Activated CD4-positive, CD25-positive, alpha-beta regulatory T cell treated with anti-CD3 and anti-CD28 coated beads, Interleukin-2, amount 50 U/mL, for 24 hours (primary cell): ENCODE data around the gene MED20.
"Not testable (repeated sequence)": the region's sequence is repeated elsewhere in the genome, so short reads cannot be mapped to it uniquely, and the experiment has no call there.

Source experiments
- ATAC-seq, 2 donors: fragments of 150-1000 bp; cut with Tn5 transposase; one replicate each; pipeline ENCODE4 v1.10.0; 2021; ENCODE audit warnings: mild to moderate bottlenecking in 1 of 2, moderate library complexity in 1 of 2

MED20 gene, protein sequence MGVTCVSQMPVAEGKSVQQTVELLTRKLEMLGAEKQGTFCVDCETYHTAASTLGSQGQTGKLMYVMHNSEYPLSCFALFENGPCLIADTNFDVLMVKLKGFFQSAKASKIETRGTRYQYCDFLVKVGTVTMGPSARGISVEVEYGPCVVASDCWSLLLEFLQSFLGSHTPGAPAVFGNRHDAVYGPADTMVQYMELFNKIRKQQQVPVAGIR

DNA sequence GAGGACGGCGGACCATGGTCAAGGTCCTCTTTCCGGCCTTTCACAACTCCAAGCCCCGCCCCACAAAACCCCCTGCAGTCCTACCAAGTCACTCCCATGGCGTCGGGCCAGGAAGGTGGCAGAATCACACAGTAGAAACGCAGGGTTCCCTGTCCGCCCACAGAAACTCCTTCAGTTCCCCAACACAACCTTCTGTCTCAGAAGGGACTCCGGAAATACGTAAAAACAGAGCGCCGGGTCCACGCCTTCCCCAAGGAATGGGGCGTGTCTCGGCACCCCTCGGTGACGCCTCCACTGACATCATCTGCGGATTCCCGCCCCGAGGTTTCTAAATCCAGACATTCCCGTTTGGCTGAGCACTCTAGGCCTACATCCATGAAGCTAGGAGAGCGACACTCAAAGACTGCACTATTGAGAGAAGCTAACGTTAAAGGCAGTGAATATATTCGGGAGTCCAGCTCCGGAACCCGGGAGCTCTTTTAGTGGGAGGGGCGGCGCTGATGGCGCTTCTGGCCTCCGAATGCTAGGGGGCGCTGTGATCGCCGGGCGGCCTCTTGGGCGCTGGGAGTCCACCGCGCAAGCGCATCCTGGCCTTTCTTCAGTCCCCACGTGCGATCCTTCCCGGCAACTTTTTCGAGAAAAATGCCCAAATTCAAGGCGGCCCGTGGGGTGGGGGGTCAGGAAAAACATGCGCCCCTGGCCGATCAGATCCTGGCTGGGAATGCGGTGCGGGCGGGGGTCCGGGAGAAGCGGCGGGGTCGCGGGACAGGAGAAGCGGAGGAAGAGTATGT lies at the start of gene MED20, which contains the start of gene BYSL:
Gene MED20 (minus strand): TSS at position 219 of the 791 bp plus-strand sequence. CDS start 121 bp downstream, at position 98.
Gene BYSL (plus strand): TSS at position 579 of the 791 bp plus-strand sequence. CDS start 64 bp downstream, at position 643.
- ATAC-seq: peak; percentile 86 to 88

DNA sequence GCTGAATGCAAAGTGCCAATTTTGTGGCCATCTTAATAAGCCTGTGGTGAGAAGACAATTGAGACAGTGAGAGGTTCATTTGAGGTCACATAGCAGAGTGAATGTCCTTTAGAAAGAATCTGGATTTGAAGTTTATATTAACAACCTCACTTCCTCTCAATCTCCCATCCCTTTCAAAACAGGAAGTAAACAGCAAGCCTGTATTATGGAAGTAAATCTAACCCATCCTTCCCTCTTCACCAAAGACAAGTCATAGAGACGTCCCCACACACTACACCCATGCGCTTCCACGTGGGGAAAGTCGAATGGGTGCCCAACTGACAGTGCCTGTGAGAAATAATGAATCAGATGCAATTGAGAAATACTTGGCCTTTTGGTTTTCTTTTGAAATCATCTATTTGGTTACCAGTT lies 49.5 kb upstream of the MED20 start:
- peak; percentile 87 to 91 for ATAC-seq

DNA sequence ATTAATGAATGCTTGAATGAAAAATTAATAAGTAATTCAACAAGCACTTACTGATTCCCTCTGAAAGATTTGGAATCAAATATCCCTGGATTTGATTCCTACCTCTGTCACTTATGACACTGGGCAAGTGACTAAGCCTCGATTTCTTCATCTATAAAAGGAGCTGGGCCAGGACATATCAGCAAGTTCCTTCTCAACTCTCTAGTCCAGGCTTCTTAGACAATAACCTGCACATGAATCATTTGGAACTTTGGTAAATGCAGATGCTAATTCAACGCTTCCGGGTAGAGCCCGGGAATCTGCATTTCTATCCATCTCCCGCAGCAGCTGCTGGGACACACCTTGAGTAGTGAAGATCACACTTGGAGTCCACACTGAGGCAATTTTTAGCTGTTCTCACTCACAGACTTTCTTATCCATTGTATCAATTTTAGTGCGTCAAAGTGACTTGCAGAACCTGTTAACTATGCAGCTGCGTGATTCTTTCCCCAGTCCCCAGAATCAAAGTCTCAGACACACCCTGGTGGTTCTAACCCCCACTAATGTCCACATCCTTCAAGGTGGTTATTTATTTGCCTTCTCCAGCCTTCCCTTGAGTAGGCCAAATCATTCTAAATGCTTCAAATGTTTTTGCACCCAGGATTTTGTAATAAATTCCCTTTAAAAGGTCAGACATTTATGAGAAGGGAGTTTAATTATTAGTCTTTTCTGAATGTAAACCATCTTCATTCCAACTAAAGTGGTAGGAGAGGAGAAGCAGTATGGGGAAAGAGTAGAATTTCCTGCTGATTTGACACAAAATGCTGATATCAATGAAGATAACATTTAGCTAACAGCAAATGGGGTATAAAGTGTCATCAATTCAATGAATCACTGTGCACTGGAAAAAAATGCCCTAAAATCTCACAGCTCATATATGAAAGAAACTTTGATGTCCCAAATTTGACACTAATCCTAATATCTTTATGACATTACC lies 46.7 kb upstream of the MED20 start:
- ATAC-seq: no peak

DNA sequence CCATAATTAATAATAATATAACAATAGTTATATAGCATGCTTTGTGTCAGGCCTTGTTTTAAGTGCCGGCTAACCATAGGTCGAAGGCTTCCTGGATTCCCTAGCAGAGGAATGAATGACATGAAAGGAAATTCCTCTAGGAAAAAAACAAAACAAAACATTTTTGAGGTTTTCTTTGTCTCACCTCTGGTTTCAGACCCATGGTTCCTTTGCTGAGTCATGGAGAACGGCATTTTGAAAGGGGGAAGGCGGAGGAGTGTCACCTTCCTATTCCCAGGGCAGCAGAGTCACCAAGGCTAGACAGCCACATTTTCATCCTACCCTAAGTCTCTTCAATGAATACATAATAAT lies 46.0 kb upstream of the MED20 start:
- ATAC-seq: no peak

DNA sequence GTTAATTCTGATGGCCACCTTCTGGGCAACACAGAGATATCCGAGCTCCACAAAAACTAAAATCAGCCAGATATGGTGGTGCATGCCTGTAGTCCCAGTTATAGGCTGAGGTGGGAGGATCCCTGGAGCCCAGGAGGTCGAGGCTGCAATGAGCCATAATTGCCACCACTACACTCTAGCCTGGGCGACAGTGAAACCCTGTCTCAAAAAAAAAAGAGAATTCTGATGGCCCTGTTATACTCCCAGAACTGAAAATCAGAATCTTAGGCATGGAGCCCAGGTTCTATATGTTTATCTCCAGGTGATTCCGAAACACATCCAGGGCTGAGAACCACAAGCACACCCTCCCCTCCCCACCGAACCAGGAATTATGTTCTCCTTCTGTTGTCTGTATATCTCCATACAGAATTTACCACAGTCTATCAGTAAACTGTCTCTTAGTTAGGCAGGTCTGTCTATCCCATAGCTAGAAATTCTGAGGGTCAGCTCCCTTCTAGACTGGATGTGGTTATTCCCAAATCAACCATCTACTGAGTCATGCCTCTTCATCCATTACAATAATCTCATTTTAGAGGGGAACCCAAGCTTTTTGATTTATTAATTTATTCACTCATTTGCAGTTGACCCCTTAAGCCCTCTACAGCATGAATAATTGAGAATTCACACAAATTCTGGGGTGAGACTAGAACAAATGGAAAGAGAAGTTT lies 45.4 kb upstream of the MED20 start:
- no peak for ATAC-seq

DNA sequence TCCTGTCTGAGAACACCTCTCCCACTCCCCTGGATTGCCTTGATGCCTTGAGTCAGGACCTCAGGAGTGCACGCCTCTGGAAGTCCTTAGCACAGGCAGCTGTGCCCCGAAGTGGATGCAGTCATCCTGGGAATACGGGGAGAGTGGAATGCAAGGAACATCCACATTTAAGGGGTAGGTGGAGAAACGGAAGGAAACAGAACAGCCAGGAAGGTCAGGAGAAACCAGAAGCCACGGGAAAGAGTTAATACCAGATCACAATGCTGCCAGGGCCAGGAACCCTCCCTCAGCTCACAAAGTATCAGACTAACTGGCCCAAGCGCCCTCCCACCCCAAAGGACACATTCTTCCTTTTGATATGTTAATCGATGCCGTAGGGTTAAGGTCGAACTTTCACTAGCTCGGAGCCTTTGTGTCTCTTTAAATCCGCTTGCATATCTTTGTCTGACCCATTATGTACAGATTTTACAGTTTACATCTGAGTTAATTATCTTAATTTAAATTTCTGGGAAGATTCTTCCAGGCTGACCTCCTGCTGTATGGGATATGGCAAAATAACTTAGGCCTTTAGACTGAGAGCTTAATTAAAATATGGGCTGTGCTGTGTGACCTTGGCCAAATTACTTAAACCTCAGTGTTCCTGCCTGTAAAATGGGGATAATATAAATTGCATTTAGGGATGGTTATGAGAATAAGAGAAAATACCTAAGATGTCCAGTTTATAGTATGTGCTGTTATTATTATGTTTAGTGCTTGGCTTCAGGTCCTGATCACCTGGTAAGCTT lies 44.7 kb upstream of the MED20 start:
- no peak for ATAC-seq

DNA sequence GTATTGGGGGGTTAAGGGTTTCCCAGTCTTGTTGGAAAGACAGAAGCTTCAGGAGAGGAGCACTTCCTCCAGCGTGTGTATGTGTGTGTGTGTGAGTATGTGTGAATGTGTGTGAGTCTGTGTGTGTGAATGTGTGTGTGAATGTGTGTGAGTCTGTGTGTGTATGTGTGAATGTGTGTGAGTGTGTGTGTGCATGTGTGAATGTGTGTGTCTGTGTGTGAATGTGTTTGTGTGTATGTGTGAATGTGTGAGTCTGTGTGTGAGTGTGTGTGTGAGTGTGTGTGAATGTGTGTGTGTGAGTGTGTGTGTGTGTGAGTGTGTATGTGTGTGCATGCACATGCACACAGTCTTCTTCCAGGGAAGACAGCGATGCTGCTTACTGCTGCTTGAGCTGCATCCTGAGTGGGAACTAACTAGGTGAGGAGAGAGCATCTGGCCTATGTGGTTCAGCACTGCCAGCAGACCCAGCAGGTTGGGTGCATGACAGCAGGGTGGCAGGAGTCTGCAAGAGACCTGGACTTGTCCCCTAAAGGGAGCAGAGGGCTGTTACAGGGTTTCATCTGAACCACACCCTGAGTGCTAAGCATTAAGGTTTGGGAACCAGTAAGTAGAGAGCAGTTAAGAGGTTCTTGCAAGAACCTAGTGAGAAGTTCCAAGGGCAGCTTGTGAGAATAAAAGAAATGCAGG lies 43.4 kb upstream of the MED20 start:
- no peak for ATAC-seq

DNA sequence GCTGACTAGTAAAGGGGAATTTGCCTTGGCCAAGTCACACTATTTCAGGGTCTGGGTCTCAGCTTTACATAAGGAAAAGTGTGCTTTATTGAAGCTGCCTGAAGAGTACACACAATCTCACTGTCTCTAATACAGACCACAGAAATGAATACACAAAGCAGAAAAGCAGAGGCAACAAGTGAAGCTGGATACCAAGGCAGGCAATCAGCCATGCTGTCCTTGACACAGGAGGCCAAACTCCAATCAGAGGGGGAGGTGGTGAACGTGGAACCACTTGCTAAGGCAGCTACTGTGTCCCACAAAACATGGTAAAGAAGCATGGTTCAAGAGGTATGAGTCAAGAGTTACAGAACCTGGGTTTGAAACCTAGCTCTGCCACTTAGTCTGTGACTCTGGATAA lies 42.4 kb upstream of the MED20 start:
- no peak for ATAC-seq

DNA sequence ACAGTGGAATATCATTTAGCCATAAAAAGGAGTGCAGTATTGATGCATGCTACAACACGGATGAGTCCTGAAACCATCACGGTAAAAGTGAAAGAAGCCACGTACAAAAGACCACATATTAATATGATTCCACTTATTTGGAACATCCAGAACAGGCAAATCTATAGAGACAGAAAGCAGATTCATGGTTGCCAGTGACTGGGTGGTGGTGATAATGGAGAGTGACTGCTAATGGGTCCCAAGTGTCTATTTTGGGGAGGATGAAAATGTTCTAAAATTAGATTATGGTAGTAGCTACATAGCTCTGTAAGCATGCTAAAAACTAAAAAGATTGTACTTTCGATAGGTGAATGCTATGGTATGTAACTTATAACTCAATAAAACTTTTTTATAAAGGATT lies 39.1 kb upstream of the MED20 start:
- no peak for ATAC-seq

DNA sequence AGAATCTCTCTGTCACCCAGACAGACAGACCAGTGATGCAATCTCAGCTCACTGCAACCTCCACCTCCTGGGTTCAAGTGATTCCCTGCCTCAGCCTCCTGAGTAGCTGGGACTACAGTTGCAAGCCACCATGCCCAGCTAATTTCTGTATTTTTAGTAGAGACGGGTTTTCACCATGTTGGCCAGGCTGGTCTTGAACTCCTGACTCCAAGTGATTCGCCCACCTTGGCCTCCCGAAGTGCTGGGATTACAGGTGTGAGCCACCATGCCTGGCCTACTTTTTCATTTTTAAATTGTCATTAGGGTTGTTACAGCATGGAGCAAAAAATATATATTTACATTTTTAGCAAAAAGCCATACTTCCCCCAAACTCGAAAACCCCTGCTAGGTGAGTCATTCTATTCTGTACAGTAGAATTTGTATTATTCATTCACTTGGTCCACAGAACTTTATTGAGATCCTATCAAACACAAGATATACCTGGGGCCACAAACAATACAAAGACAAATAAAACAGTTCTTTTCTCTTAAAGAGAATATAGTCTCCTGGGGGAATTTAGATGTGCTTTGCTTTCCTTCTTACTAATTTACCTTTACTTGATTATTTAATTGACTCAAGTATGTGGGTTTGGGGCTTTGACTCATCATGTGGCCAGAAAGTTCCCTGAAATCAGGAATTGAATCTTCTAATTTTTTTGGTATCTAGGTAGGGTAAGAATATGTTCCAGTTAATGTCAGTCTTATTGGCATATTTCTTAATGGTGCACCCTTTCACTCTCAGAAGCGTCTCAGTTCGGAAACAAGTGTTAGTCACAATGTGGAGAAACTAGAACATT lies 37.3 kb upstream of the MED20 start:
- ATAC-seq: peak; percentile 87

DNA sequence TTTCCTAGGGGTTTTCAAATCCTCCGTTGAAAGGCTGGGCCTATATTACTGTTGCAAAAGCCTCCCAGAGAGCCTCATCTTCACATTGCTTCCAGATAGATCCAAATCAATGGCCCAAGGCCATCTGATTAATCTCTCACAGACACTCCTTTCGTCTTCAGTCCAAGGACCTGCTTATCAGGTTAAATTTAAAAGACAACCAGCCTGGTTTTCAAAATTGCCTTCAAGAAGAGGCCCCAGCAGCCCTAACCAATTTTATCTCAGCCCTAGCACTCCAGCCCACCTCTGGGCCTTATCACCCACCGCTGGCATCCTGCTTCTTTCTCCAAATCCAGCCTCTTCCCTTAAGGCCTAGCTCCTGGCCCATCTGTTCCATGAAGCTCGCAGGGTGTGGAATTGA lies 36.2 kb upstream of the MED20 start:
- no peak for ATAC-seq

DNA sequence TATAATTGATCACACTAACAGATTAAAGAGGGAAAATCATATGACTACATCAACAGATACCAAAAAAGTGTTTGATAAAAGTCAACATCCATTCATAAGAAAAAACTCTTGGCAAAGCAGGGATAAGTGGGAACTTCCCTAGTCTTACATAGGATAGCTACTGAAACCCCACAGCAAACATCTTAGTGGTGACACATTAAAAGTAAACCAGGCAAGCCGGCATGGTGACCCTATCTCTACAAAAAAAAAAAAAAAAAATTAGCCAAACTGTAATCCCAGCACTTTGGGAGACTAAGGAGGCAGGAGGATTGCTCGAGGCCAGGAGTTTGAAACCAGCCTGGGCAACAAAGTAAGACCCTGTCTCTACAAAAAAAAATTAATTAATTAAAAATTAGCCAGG lies 34.5 kb upstream of the MED20 start:
- no peak for ATAC-seq

DNA sequence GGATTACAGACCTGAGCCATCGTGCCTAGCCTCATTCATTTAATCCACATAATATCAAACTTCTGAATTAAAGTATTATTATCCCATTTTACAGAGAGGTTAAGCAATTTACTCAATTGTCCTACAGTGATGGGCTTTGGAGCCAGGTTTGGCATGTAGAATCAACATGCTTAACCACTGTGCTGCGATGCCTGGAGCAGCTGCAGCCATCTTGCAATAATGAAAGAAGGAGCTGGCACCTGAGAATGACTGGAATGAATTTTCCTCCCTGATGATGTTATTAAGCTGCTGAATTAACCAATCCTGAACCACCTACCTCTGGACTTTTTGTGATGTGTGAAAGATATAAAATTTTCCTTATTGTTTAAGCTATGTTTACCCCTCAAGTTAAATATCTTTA lies 33.7 kb upstream of the MED20 start:
- ATAC-seq: no peak

DNA sequence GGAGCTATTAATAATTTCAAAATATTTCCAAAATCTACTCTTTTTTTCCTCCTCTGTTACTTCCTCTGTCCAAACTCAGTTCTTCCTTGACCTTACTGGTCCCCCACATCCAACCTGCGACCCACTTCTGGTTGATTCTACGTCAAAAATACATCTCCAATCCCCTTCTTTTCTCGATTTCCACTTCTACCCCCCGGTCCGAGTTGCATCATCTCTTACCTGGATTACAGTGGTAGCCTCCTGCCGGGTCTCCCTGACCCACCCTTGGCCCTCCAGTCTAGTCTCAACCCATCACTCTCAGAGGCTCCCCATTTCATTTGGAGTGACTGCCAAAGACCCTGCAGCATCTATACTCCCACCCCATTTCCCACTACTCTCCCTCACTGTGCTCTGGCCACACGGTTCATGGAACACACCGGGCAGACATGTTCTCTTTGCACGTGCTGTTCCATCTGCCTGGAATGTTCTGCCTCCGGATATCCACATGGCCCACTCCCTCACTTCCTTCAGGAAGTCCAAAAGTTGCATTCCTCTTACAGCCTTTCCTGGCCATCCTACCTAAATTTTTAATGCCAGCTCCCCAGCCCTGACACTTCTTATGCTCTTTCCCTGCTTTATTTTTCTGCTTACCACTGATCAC lies 26.8 kb upstream of the MED20 start:
- no peak for ATAC-seq

DNA sequence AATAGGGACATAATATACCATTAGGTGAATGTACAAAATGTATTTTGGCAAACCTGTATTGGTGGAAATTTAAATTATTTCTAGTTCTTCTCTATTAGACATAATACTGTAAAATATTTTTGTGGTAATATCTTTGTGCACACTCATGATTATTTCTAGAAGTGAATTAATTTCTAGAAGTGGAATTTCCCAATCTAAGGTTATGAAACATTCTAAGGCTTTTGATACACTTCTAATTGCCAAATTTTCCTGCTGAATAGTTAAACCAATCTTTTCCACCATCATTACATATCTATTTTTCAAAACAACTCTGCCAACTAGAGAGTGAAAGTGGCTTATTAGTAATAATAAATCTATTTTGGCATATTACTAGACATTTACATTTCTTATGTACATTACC lies 22.5 kb upstream of the MED20 start:
- ATAC-seq: no peak

DNA sequence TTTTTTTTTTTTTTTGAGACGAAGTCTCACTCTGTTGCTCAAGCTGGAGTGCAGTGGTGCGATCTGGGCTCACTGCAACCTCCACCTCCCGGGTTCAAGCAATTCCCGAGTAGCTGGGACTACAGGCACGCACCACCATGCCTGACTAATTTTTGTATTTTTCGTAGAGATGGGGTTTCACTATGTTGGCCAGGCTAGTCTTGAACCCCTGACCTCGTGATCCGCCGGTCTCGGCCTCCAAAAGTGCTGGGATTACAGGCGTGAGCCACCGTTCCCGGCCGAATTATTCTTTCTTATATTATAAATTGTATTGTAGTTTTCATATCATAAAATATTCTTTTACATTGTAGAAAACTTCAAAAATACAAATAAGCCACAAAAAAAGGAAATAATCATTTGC lies 21.9 kb upstream of the MED20 start:
- ATAC-seq: not testable (repeated sequence)

DNA sequence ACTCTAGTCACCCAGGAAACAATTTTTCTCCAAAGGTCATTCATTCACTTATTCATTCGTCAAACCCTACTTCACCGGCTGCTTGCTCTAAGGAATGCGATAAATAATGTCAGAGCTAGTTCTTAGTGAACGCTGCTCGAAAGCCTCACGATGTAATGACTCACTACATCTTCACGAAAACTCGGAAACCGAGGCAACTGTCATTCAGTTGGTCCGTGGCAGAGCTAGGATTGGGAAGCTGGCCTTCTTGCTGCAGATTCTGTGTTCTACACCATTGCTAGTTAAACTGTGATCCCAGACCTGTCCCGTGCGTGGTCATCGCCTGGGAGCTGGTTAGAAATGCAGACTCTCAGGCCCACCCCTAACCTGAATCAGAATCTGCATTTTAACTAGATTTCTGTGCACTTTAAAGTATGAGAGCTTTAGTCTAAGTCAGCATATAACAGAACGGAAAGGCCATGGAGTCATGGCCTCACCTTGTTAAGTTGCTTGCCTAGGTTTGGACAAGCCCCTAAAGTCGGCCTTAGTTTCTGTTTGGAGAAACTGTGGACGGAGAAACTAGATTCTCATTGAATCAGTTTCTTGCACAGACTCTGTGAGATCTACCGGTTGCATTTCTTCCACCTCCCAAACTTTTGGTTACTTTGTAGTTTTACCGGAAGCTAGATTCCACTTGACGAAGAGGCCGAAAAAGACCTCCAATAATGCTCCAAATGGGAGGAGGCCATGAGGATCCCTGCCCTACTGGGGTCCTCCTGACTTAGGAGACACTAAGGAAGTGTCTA lies 21.3 kb upstream of the MED20 start:
- peak; percentile 46 to 48 for ATAC-seq

DNA sequence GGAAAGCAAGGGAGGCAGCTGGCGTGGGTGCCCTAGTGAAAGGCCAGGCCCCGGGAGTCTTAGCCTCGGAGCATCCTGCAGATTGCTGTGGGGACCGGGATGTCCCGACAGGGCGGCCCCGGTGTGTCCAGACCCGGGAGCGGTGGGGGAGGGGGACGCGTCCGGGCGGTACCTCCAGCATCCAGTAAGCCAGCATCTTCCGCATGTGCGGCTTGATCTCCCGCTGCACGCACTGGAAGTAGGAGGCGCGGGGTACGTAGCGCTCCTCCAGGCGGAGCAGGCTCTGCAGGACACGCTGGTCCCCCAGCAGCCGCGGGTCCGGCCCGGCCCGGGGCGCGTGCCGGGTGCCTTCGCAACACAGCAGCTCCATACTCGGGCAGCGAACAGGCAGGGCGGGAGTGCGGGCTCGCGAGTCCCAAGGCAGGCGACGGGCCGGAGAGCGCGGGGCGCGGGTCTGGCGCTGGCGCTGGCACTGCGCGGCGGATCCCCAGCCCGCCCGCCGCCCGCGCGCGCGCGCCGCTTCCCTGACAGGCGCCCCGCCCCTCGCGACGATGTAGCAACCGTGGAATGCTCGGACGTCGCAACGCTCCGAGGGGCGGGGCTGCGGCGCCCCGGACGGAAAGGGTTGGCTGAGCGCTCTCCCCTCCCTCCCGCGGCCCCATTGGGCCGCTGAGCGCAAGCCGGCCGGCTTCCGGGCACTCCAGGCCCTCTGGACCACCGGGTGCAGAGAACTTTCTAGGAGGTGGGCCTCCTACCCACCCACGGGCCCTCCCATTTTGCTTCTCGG lies 20.5 kb upstream of the MED20 start, which contains the start of gene CCND3:
Gene CCND3 (minus strand): TSS at position 529 of the 787 bp plus-strand sequence. CDS start 159 bp downstream, at position 370.
- peak; percentile 87 to 90 for ATAC-seq
